K562 (cell line): ENCODE measurements around the gene SKIDA1. TPM values are rescaled to one million over a fixed set of nuclear protein-coding genes. Genes with fewer than 3 reads are reported as not detected.

Source experiments
- ATAC-seq: fragments of 200-7000 bp; cut with Tn5 transposase; 3 replicates; pipeline ENCODE4 v1.9.1; 2020; ENCODE audit warnings: moderate library complexity
- BruUV-seq: library from RNA; stranded (reverse); fragments of 400-500 nt; replicated peaks from 2 replicates; lab custom pipeline; 2021; lab: Mats Ljungman, UMichigan
- CTCF ChIA-PET: fragments of 300-600 bp; formaldehyde crosslinking; extraction: SDS; loops from one replicate; lab custom pipeline; 2021; ENCODE audit warnings: low intra/inter-chr PET ratio; lab: Yijun Ruan, JAX
- POLR2A ChIA-PET: fragments of 300-600, 350-650 bp; sonication (Branson Sonifier 250); formaldehyde crosslinking; extraction: SDS; loops from one replicate; lab custom pipeline; 2021; ENCODE audit warnings: antibody characterized with exemption, inconsistent platforms; lab: Yijun Ruan, JAX
- DNase-seq, 4 experiments: peaks; one replicate each; pipeline versions ENCODE4 v3.0.0 to v3.0.0-alpha.2; 2011 to 2018; ENCODE audit warnings: low spot score in 3 of 4, mixed read lengths in 3 of 4; ENCODE audit errors: extremely low read depth in 1 of 4
- FAIRE-seq: peaks from 2 replicates; lab custom pipeline; 2011; peaks lifted over from hg19 to GRCh38; lab: Jason Lieb, UNC
- H2AFZ ChIP-seq: 2 replicates; pipeline ENCODE4 v1.6.0; 2011; ENCODE audit warnings: low read depth, low read length, control low read depth, inconsistent platforms
- H3K27ac ChIP-seq: fragments of 200-600 bp; 3 replicates; pipeline ENCODE4 v1.8.0; 2011; ENCODE audit warnings: low read depth, mild to moderate bottlenecking, control low read depth, inconsistent platforms, low read length, moderate library complexity, mixed read lengths; ENCODE audit errors: extremely low read depth
- H3K27me3 ChIP-seq, 2 experiments: fragments of 300-600 bp in 1 of 2; 2 replicates in 1 of 2; 3 replicates in 1 of 2; pipeline versions ENCODE4 v1.6.0 to v1.8.0; 2011; ENCODE audit warnings: inconsistent platforms in 2 of 2, low read length in 2 of 2, mild to moderate bottlenecking in 1 of 2, mixed read lengths in 1 of 2, moderate library complexity in 1 of 2; ENCODE audit not compliant: control insufficient read depth in 2 of 2, insufficient read depth in 2 of 2
- H3K36me3 ChIP-seq: fragments of 300-600 bp; 3 replicates; pipeline ENCODE4 v1.8.0; 2011; ENCODE audit warnings: mild to moderate bottlenecking, low read length, inconsistent platforms; ENCODE audit not compliant: control insufficient read depth, insufficient read depth
- H3K4me1 ChIP-seq, 2 experiments: fragments of 200-600 bp in 1 of 2; replicated peaks in 1 of 2; 2 replicates in 1 of 2; 3 replicates in 1 of 2; pipeline versions ENCODE4 v1.5.1 to v1.8.0; 2011; ENCODE audit warnings: inconsistent platforms in 2 of 2, low read length in 2 of 2, mild to moderate bottlenecking in 1 of 2, mixed read lengths in 1 of 2, moderate library complexity in 1 of 2; ENCODE audit not compliant: control insufficient read depth in 2 of 2, insufficient read depth in 2 of 2
- H3K4me2 ChIP-seq: 2 replicates; pipeline ENCODE4 v1.6.1; 2011; ENCODE audit warnings: low read length, control low read depth, inconsistent platforms, mixed read lengths; ENCODE audit not compliant: insufficient read depth
- H3K4me3 ChIP-seq: fragments of 200-600 bp; sonication (generic), shearing (Covaris generic); 2 replicates; pipeline ENCODE4 v1.5.1; 2016; ENCODE audit warnings: control low read depth, inconsistent platforms
- H3K79me2 ChIP-seq: fragments of 200-600 bp; 3 replicates; pipeline ENCODE4 v1.8.0; 2011; ENCODE audit warnings: low read length, inconsistent platforms; ENCODE audit not compliant: control insufficient read depth, insufficient read depth
- H3K9ac ChIP-seq, 2 experiments: 2 replicates each; pipeline versions ENCODE4 v1.6.0 to v1.6.1; 2011; ENCODE audit warnings: low read depth in 2 of 2, low read length in 2 of 2, control low read depth in 1 of 2, inconsistent platforms in 1 of 2, mild to moderate bottlenecking in 1 of 2, mixed read lengths in 1 of 2; ENCODE audit not compliant: insufficient read depth in 1 of 2
- H3K9me1 ChIP-seq: one replicate; pipeline ENCODE4 v1.6.0; 2011; ENCODE audit warnings: inconsistent platforms, mild to moderate bottlenecking, low read length, moderate library complexity; ENCODE audit not compliant: control insufficient read depth, insufficient read depth
- H3K9me3 ChIP-seq: replicated peaks from 2 replicates; pipeline ENCODE4 v1.5.1; 2011; ENCODE audit warnings: low read depth, low read length, inconsistent platforms; ENCODE audit not compliant: control insufficient read depth, insufficient read depth
- H4K20me1 ChIP-seq: replicated peaks from 2 replicates; pipeline ENCODE4 v1.6.1; 2011; ENCODE audit warnings: low read length, inconsistent platforms, mixed read lengths; ENCODE audit not compliant: control insufficient read depth, insufficient read depth
- BHLHE40 ChIP-seq: IDR thresholded peaks from 2 replicates; pipeline ENCODE4 v1.6.1; 2011; ENCODE audit warnings: low read length, improper control_type of control experiment
- DPF2 ChIP-seq: fragments of 450-650 bp; IDR thresholded peaks from 2 replicates; pipeline ENCODE4 v1.6.1; 2016
- FOXA3 ChIP-seq, 2 experiments: fragments of 450-650 bp in 1 of 2; sonication (generic) in 1 of 2; formaldehyde crosslinking; IDR thresholded peaks in 1 of 2; conservative IDR thresholded peaks in 1 of 2; 2 replicates each; pipeline versions ENCODE4 v1.4.0 to v1.8.0; 2020 to 2022; ENCODE audit warnings: mild to moderate bottlenecking in 2 of 2, missing genetic modification reagents in 1 of 2
- HMBOX1 ChIP-seq: sonication (generic); IDR thresholded peaks from 2 replicates; pipeline ENCODE4 v1.6.1; 2016
- KDM1A ChIP-seq, 2 experiments: fragments of 450-650 bp; IDR thresholded peaks; 2 replicates each; pipeline ENCODE4 v1.6.1; 2016; ENCODE audit warnings: mild to moderate bottlenecking in 2 of 2
- MYC ChIP-seq, 2 experiments: fragments of 250-450 bp in 1 of 2; sonication (Bioruptor Pico) in 1 of 2; IDR thresholded peaks; 2 replicates each; pipeline versions ENCODE4 v1.5.1 to v1.6.1; 2012 to 2021; ENCODE audit warnings: low read depth in 2 of 2, borderline replicate concordance in 1 of 2, improper control_type of control experiment in 1 of 2, low read length in 1 of 2, mild to moderate bottlenecking in 1 of 2, moderate library complexity in 1 of 2
- NKRF ChIP-seq: fragments of 450-650 bp; IDR thresholded peaks from 2 replicates; pipeline ENCODE4 v1.6.1; 2016; ENCODE audit warnings: borderline replicate concordance
- SAFB2 ChIP-seq: fragments of 200-400 bp; formaldehyde crosslinking; IDR thresholded peaks from 2 replicates; pipeline ENCODE4 v1.6.1; 2018; ENCODE audit warnings: borderline replicate concordance, low read length, low read depth, moderate library complexity; ENCODE audit not compliant: severe bottlenecking
- SAP30 ChIP-seq: fragments of 200-600 bp; sonication (generic); IDR thresholded peaks from 2 replicates; pipeline ENCODE4 v1.6.1; 2012; ENCODE audit warnings: borderline replicate concordance, low read depth, mild to moderate bottlenecking, moderate library complexity, low read length, control low read depth, inconsistent platforms; ENCODE audit not compliant: insufficient read depth, poor library complexity, severe bottlenecking
- SRSF9 ChIP-seq: fragments of 200-400 bp; formaldehyde crosslinking; IDR thresholded peaks from 2 replicates; pipeline ENCODE4 v1.6.1; 2017; ENCODE audit warnings: low read depth, low read length, borderline replicate concordance
- THRAP3 ChIP-seq: fragments of 450-650 bp; IDR thresholded peaks from 2 replicates; pipeline ENCODE4 v1.6.1; 2016; ENCODE audit warnings: mild to moderate bottlenecking, inconsistent platforms, borderline replicate concordance
- TOE1 ChIP-seq, 2 experiments: fragments of 450-650 bp in 1 of 2; sonication (generic) in 1 of 2; formaldehyde crosslinking in 1 of 2; IDR thresholded peaks; 2 replicates each; pipeline versions ENCODE4 v1.7.1 to v1.8.0; 2016 to 2022; ENCODE audit warnings: borderline replicate concordance in 2 of 2, mild to moderate bottlenecking in 2 of 2, antibody characterized with exemption in 1 of 2, inconsistent platforms in 1 of 2, low read depth in 1 of 2, missing genetic modification reagents in 1 of 2, moderate library complexity in 1 of 2
- ZNF398 ChIP-seq: fragments of 250-450 bp; sonication (Bioruptor Pico); IDR thresholded peaks from 2 replicates; pipeline ENCODE4 v1.8.0; 2021; ENCODE audit warnings: moderate library complexity, mild to moderate bottlenecking, inconsistent platforms
- ZNF780A ChIP-seq: fragments of 250-450 bp; sonication (Bioruptor Pico); IDR thresholded peaks from 2 replicates; pipeline ENCODE4 v1.5.0; 2021; ENCODE audit warnings: mild to moderate bottlenecking
- WGBS: fragments of 100-300 bp; shearing (Covaris generic); methylation state at CpG from one replicate; pipeline ENCODE4 v1.1.6; 2016; ENCODE audit warnings: low coverage, mixed read lengths; ENCODE audit not compliant: insufficient coverage; ENCODE audit errors: missing lambda C conversion rate; 5-methylcytosine and 5-hydroxymethylcytosine counted together
- in situ Hi-C: fragments of 300-500 bp; cut with MboI; formaldehyde crosslinking; loops from 4 replicates; pipeline ENCODE4 v1.15.0; 2018; ENCODE audit warnings: inconsistent platforms, mixed read lengths
- intact Hi-C: fragments of 100-400 bp; cut with micrococcal nuclease; formaldehyde crosslinking; loops from 2 replicates; pipeline ENCODE4 v1.14.2; 2022
- polyA plus RNA-seq, 8 experiments: library from polyadenylated mRNA; depleted of rRNA in 4 of 8; stranded (reverse) in 5 of 8; unstranded in 3 of 8; fragments of >200 nt; fragmentation: Nextera tagmentation in 2 of 8; fragmentation: Illumina TruSeq in 1 of 8; extraction: Ambion mirVana in 2 of 8; extraction: Trizol in 1 of 8; gene quantifications; 2 replicates each; pipeline versions ENCODE4 v1.2.1 to v1.2.3, GENCODE V29; 2011 to 2014; ENCODE audit warnings: inconsistent platforms in 1 of 8, missing spikeins in 1 of 8
- total RNA-seq, 7 experiments: library from RNA; depleted of rRNA in 6 of 7; stranded (reverse); fragments of >200 nt in 6 of 7; fragmentation: Illumina TruSeq in 2 of 7; extraction: Trizol in 2 of 7; gene quantifications; 2 replicates each; pipeline versions ENCODE4 v1.2.1 to v1.2.3, GENCODE V29; 2011 to 2021; ENCODE audit warnings: low replicate concordance in 1 of 7

Gene SKIDA1
- total and polyA plus RNA-seq, 9 of the 15 experiments (the other 6 are each of a cell fraction or from before 2014, with no cell fraction given), result 0.05 to 1.1 (median 0.42) TPM

GRCh38 chr10:21503542-21503941 is 21.9 kb downstream of the SKIDA1 start (continued):
- TF ChIP-seq ZNF398 (CRISPR knock-in tag) (no peak), FOXA3 (CRISPR knock-in tag; conservative IDR thresholded peaks at IDR 0.05 in 1 of 2, IDR thresholded peaks at IDR 0.05 in 1 of 2) (no peak), DPF2 (no peak), MYC (IDR thresholded peaks at IDR 0.05; ENCODE audit: low read depth, low read length) (no peak), MYC (CRISPR knock-in tag; IDR thresholded peaks at IDR 0.05; ENCODE audit: borderline replicate concordance, low read depth) (no peak), SAFB2 (no peak), THRAP3 (no peak), SRSF9 (no peak)

DNA sequence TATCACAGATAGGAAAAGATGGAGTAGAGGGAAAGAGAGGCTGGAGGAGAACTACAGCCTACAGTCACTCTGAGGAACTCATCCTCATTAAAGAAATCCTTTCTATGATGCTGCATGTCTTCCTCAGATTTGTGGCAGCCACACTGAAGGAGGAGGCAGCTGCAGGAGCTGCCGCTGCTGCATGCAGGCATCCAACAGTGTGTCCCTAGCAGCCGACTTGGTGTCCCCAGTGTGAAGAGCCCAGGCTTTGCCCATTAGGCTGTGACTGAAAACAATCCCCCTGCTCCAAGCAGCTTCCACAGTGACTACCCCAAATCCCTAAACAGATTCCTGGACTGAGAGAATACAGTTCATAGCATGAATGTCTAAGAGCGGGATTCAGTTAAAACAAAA is 23.1 kb downstream of the SKIDA1 start:
- in situ Hi-C loops, result no loop called here
- no peak overlapping the region for H3K27ac ChIP-seq
- DNase-seq, result no peak
- ChIA-PET CTCF (interaction anchor here (0.6 kb wide), 1 partner anchor 849 kb away, joined by 3 read pairs; no protein-coding TSS in a partner anchor), POLR2A (no interaction called here)
- H3K4me1 ChIP-seq, result peaks cover 2 to 13% of the 10 kb centered on the region in 2 experiments; a peak in 3 of 5 replicates
- no peaks in the 10 kb centered on the region for H3K9me1 ChIP-seq
- WGBS, result 49% methylated on average over 3 of the region's 3 CpGs
- FAIRE-seq, result no peak
- no peak overlapping the region for H3K9ac ChIP-seq
- no peak overlapping the region for H3K4me2 ChIP-seq
- no peak; the same call in 2 of the 3 replicates for ATAC-seq
- no peaks in the 10 kb centered on the region for H3K36me3 ChIP-seq
- no peak overlapping the region for H2AFZ ChIP-seq
- no TSS peak for BruUV-seq
- no peaks in the 10 kb centered on the region; the same call in 1 of the 2 replicates for H3K9me3 ChIP-seq
- no peaks in the 10 kb centered on the region for H3K79me2 ChIP-seq
- H3K27me3 ChIP-seq, result no peaks in the 10 kb centered on the region
- H4K20me1 ChIP-seq, result no peaks in the 10 kb centered on the region
- intact Hi-C loops, result no loop called here
- no peak overlapping the region for H3K4me3 ChIP-seq
- TF ChIP-seq NKRF (no peak), HMBOX1 (no peak), BHLHE40 (no peak), FOXA3 (CRISPR knock-in tag; conservative IDR thresholded peaks at IDR 0.05 in 1 of 2, IDR thresholded peaks at IDR 0.05 in 1 of 2) (no peak), KDM1A (IDR thresholded peaks at IDR 0.05) (no peak), SAP30 (no peak), ZNF780A (CRISPR knock-in tag) (no peak), TOE1 (IDR thresholded peaks at IDR 0.05; ENCODE audit: borderline replicate concordance) (no peak), TOE1 (CRISPR knock-in tag; IDR thresholded peaks at IDR 0.05; ENCODE audit: borderline replicate concordance, low read depth) (no peak)
